Vagina (tissue), 2 donors: ENCODE data around the gene SLC12A9.

Source experiments
- POLR2A ChIP-seq, 2 donors: fragments of 450-650 bp; IDR thresholded peaks; one replicate each; pipeline ENCODE4 v1.6.1; 2017; ENCODE audit warnings: antibody characterized with exemption in 2 of 2, mild to moderate bottlenecking in 2 of 2, moderate library complexity in 2 of 2
- POLR2AphosphoS5 ChIP-seq, 2 donors: sonication (generic); formaldehyde crosslinking; IDR thresholded peaks; one replicate each; pipeline ENCODE4 v1.9.0; 2017; ENCODE audit warnings: antibody characterized with exemption in 2 of 2, mild to moderate bottlenecking in 2 of 2, low read depth in 1 of 2; ENCODE audit not compliant: insufficient read depth in 1 of 2
- TF ChIP-seq, protein P1 (sequence below), 3 experiments: fragments of 450-650 bp in 2 of 3; fragments of 200-600 bp in 1 of 3; sonication (generic) in 1 of 3; IDR thresholded peaks; one replicate each; pipeline ENCODE4 v1.5.1; 2017 to 2019; ENCODE audit warnings: antibody characterized with exemption in 3 of 3, mild to moderate bottlenecking in 2 of 3, moderate library complexity in 2 of 3

GRCh38 chr7:100873599-100874299 is 21.2 kb downstream of the SLC12A9 start:
- TF ChIP-seq, protein P1, sequence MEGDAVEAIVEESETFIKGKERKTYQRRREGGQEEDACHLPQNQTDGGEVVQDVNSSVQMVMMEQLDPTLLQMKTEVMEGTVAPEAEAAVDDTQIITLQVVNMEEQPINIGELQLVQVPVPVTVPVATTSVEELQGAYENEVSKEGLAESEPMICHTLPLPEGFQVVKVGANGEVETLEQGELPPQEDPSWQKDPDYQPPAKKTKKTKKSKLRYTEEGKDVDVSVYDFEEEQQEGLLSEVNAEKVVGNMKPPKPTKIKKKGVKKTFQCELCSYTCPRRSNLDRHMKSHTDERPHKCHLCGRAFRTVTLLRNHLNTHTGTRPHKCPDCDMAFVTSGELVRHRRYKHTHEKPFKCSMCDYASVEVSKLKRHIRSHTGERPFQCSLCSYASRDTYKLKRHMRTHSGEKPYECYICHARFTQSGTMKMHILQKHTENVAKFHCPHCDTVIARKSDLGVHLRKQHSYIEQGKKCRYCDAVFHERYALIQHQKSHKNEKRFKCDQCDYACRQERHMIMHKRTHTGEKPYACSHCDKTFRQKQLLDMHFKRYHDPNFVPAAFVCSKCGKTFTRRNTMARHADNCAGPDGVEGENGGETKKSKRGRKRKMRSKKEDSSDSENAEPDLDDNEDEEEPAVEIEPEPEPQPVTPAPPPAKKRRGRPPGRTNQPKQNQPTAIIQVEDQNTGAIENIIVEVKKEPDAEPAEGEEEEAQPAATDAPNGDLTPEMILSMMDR (IDR thresholded peaks at IDR 0.05): no peak
- TF ChIP-seq POLR2AphosphoS5 (IDR thresholded peaks at IDR 0.05; ENCODE audit: insufficient read depth in 1 of 2, low read depth in 1 of 2): no peak
- TF ChIP-seq POLR2A (IDR thresholded peaks at IDR 0.05): no peak
